H1 (cell line): ENCODE measurements around the gene ARHGAP4. TPM values are rescaled to one million over a fixed set of nuclear protein-coding genes. Genes with fewer than 3 reads are reported as not detected.

ENCODE experiments used
- CTCF ChIA-PET: fragments of 300-600 bp; sonication (Branson Sonifier 250); formaldehyde crosslinking; loops from one replicate; lab custom pipeline; 2021; ENCODE audit not compliant: partially characterized antibody; lab: Charles Lee
- POLR2A ChIA-PET: fragments of 300-600 bp; sonication (Branson Sonifier 250); formaldehyde crosslinking; loops from one replicate; lab custom pipeline; 2021; ENCODE audit warnings: inconsistent platforms; ENCODE audit not compliant: partially characterized antibody; lab: Charles Lee
- DNase-seq, 2 experiments: peaks; one replicate each; pipeline versions ENCODE4 v3.0.0 to v3.0.0-alpha.2; 2010 to 2022; ENCODE audit warnings: low spot score in 2 of 2, low read depth in 1 of 2, mixed read lengths in 1 of 2
- FAIRE-seq: peaks from 2 replicates; lab custom pipeline; 2011; peaks lifted over from hg19 to GRCh38; lab: Jason Lieb, UNC
- H2AFZ ChIP-seq: 2 replicates; pipeline ENCODE4 v1.8.1; 2012; ENCODE audit warnings: low read length, inconsistent platforms
- H2AK5ac ChIP-seq: 2 replicates; pipeline ENCODE4 v1.6.1; 2013; ENCODE audit warnings: low read depth, low read length
- H2BK120ac ChIP-seq: replicated peaks from 2 replicates; pipeline ENCODE3; 2013; ENCODE audit warnings: low read depth, low read length, inconsistent platforms
- H2BK12ac ChIP-seq: 2 replicates; pipeline ENCODE4 v1.6.1; 2013; ENCODE audit warnings: low read depth, low read length
- H2BK15ac ChIP-seq: 2 replicates; pipeline ENCODE4 v1.6.1; 2013; ENCODE audit warnings: low read length
- H2BK20ac ChIP-seq: 2 replicates; pipeline ENCODE4 v1.6.1; 2013; ENCODE audit warnings: low read length
- H2BK5ac ChIP-seq: 2 replicates; pipeline ENCODE4 v1.6.1; 2013; ENCODE audit warnings: low read depth, low read length
- H3K14ac ChIP-seq: 2 replicates; pipeline ENCODE4 v1.6.1; 2013; ENCODE audit warnings: inconsistent platforms; ENCODE audit not compliant: insufficient read length
- H3K18ac ChIP-seq: 2 replicates; pipeline ENCODE4 v1.6.1; 2013; ENCODE audit warnings: low read length; ENCODE audit errors: extremely low read depth
- H3K23ac ChIP-seq: 2 replicates; pipeline ENCODE4 v1.6.1; 2013; ENCODE audit warnings: inconsistent platforms; ENCODE audit not compliant: insufficient read length
- H3K23me2 ChIP-seq: 2 replicates; pipeline ENCODE4 v1.6.1; 2013; ENCODE audit warnings: low read depth, low read length
- H3K27ac ChIP-seq: 2 replicates; pipeline ENCODE4 v1.6.1; 2011; ENCODE audit warnings: low read depth, low read length, inconsistent platforms
- H3K27me3 ChIP-seq, 4 experiments: replicated peaks in 1 of 4; 1 replicate in 1 of 4; 2 replicates in 3 of 4; pipeline versions ENCODE4 v1.6.1 to v1.8.1; 2011 to 2013; ENCODE audit warnings: low read length in 3 of 4, mild to moderate bottlenecking in 3 of 4, inconsistent platforms in 2 of 4, mixed read lengths in 2 of 4, moderate library complexity in 1 of 4; ENCODE audit not compliant: control insufficient read depth in 3 of 4, insufficient read depth in 3 of 4; ENCODE audit errors: extremely low read depth in 1 of 4
- H3K36me3 ChIP-seq, 4 experiments: 2 replicates each; pipeline versions ENCODE4 v1.6.1 to v1.8.1; 2011 to 2013; ENCODE audit warnings: mild to moderate bottlenecking in 4 of 4, low read length in 3 of 4, moderate library complexity in 2 of 4, control low read depth in 1 of 4, inconsistent platforms in 1 of 4; ENCODE audit not compliant: insufficient read depth in 4 of 4, control insufficient read depth in 2 of 4
- H3K4ac ChIP-seq: replicated peaks from 2 replicates; pipeline ENCODE3; 2013; ENCODE audit warnings: low read length, low read depth, mixed read lengths, inconsistent platforms; ENCODE audit not compliant: insufficient read length
- H3K4me1 ChIP-seq, 4 experiments: replicated peaks in 1 of 4; 1 replicate in 1 of 4; 2 replicates in 3 of 4; pipeline versions ENCODE4 v1.6.1 to v1.8.1; 2011 to 2013; ENCODE audit warnings: low read length in 3 of 4, inconsistent platforms in 2 of 4, mixed read lengths in 1 of 4; ENCODE audit not compliant: insufficient read depth in 4 of 4, control insufficient read depth in 3 of 4
- H3K4me2 ChIP-seq, 2 experiments: 2 replicates each; pipeline versions ENCODE4 v1.6.1 to v1.8.1; 2011 to 2013; ENCODE audit warnings: low read depth in 2 of 2, low read length in 2 of 2, control low read depth in 1 of 2, inconsistent platforms in 1 of 2, mild to moderate bottlenecking in 1 of 2; ENCODE audit not compliant: insufficient read depth in 1 of 2
- H3K4me3 ChIP-seq, 4 experiments: fragments of 200-600, 300-600 bp in 1 of 4; sonication (generic), shearing (Covaris generic), sonication (Bioruptor Twin) in 1 of 4; 2 replicates each; pipeline versions ENCODE4 v1.5.1 to v1.8.1; 2011 to 2016; ENCODE audit warnings: low read length in 4 of 4, low read depth in 3 of 4, control low read depth in 2 of 4, inconsistent platforms in 2 of 4, mild to moderate bottlenecking in 2 of 4, mixed read lengths in 1 of 4, moderate library complexity in 1 of 4; ENCODE audit not compliant: insufficient read depth in 2 of 4; ENCODE audit errors: extremely low read depth in 1 of 4
- H3K56ac ChIP-seq: replicated peaks from 2 replicates; pipeline ENCODE3; 2013; ENCODE audit warnings: low read depth, mild to moderate bottlenecking, mixed read lengths, low read length, inconsistent platforms; ENCODE audit not compliant: insufficient read length
- H3K79me1 ChIP-seq: 2 replicates; pipeline ENCODE4 v1.6.1; 2013; ENCODE audit warnings: low read depth, low read length, control low read depth
- H3K79me2 ChIP-seq, 2 experiments: 2 replicates each; pipeline versions ENCODE4 v1.6.1 to v1.8.1; 2012 to 2013; ENCODE audit warnings: low read length in 2 of 2, mild to moderate bottlenecking in 2 of 2, inconsistent platforms in 1 of 2; ENCODE audit not compliant: insufficient read depth in 2 of 2, control insufficient read depth in 1 of 2
- H3K9ac ChIP-seq, 4 experiments: replicated peaks in 1 of 4; 1 replicate in 1 of 4; 2 replicates in 3 of 4; pipeline versions ENCODE4 v1.6.1 to v1.8.1; 2011 to 2013; ENCODE audit warnings: low read depth in 3 of 4, low read length in 3 of 4, control low read depth in 2 of 4, mild to moderate bottlenecking in 2 of 4, moderate library complexity in 2 of 4, inconsistent platforms in 1 of 4; ENCODE audit errors: extremely low read depth in 1 of 4
- H3K9me3 ChIP-seq, 2 experiments: 2 replicates each; pipeline versions ENCODE4 v1.6.1 to v1.8.1; 2012 to 2013; ENCODE audit warnings: mild to moderate bottlenecking in 2 of 2, moderate library complexity in 2 of 2, control low read depth in 1 of 2, inconsistent platforms in 1 of 2, low read depth in 1 of 2, low read length in 1 of 2, mixed read lengths in 1 of 2; ENCODE audit not compliant: insufficient read depth in 2 of 2
- H4K20me1 ChIP-seq, 2 experiments: replicated peaks in 1 of 2; 2 replicates each; pipeline versions ENCODE3 to v1.8.1; 2011 to 2013; ENCODE audit warnings: inconsistent platforms in 2 of 2, low read length in 2 of 2, mild to moderate bottlenecking in 1 of 2; ENCODE audit not compliant: insufficient read depth in 2 of 2, control insufficient read depth in 1 of 2
- H4K5ac ChIP-seq: 2 replicates; pipeline ENCODE4 v1.6.1; 2013; ENCODE audit warnings: low read length, low read depth, mixed read lengths, inconsistent platforms; ENCODE audit not compliant: insufficient read length
- H4K8ac ChIP-seq: 2 replicates; pipeline ENCODE4 v1.8.0; 2013; ENCODE audit warnings: mild to moderate bottlenecking, moderate library complexity, low read length, inconsistent platforms; ENCODE audit not compliant: insufficient read depth; ENCODE audit errors: extremely low read depth
- H4K91ac ChIP-seq: replicated peaks from 2 replicates; pipeline ENCODE3; 2013; ENCODE audit warnings: low read length, mixed read lengths, inconsistent platforms; ENCODE audit not compliant: insufficient read length
- BACH1 ChIP-seq: IDR thresholded peaks from 2 replicates; pipeline ENCODE4 v1.6.1; 2012; ENCODE audit warnings: low read length, improper control_type of control experiment
- E2F6 ChIP-seq: IDR thresholded peaks from 2 replicates; pipeline ENCODE4 v1.6.1; 2012; ENCODE audit warnings: inconsistent platforms
- JUND ChIP-seq: IDR thresholded peaks from 2 replicates; pipeline ENCODE4 v1.6.1; 2011; ENCODE audit warnings: mild to moderate bottlenecking, improper control_type of control experiment, low read length
- MAFK ChIP-seq: IDR thresholded peaks from 2 replicates; pipeline ENCODE4 v1.6.1; 2012; ENCODE audit warnings: low read depth, mild to moderate bottlenecking, improper control_type of control experiment, low read length
- RAD21 ChIP-seq, 2 experiments: IDR thresholded peaks in 1 of 2; conservative IDR thresholded peaks in 1 of 2; 2 replicates each; pipeline ENCODE4 v1.6.1; 2011; ENCODE audit warnings: low read depth in 2 of 2, low read length in 2 of 2, improper control_type of control experiment in 1 of 2, inconsistent platforms in 1 of 2, mild to moderate bottlenecking in 1 of 2, moderate library complexity in 1 of 2
- SP2 ChIP-seq: IDR thresholded peaks from 2 replicates; pipeline ENCODE4 v1.6.1; 2012; ENCODE audit warnings: mild to moderate bottlenecking, low read length, inconsistent platforms
- TAF1 ChIP-seq: IDR thresholded peaks from 2 replicates; pipeline ENCODE4 v1.6.1; 2011; ENCODE audit warnings: mild to moderate bottlenecking, low read depth, low read length
- WGBS, 2 experiments: shearing (Covaris generic) in 1 of 2; methylation state at CpG; one replicate each; pipeline versions ENCODE4 v1.1.6 to v1.1.7; 2013 to 2015; ENCODE audit warnings: low lambda C conversion rate in 2 of 2, mixed read lengths in 2 of 2, inconsistent platforms in 1 of 2, low coverage in 1 of 2, missing lambda C conversion rate in 1 of 2; ENCODE audit not compliant: insufficient replicate concordance in 2 of 2, insufficient coverage in 1 of 2, insufficient read length in 1 of 2; ENCODE audit errors: extremely low coverage in 1 of 2, missing lambda C conversion rate in 1 of 2; 5-methylcytosine and 5-hydroxymethylcytosine counted together
- polyA plus RNA-seq, 7 experiments: library from polyadenylated mRNA; depleted of rRNA in 3 of 7; stranded (reverse) in 5 of 7; unstranded in 2 of 7; fragments of >200 nt in 5 of 7; fragments of 200-250 nt in 2 of 7; gene quantifications; 1 replicate in 5 of 7; 2 replicates in 1 of 7; 4 replicates in 1 of 7; pipeline versions ENCODE4 v1.2.1 to v1.2.3, GENCODE V29; 2011 to 2013; ENCODE audit warnings: missing spikeins in 2 of 7, mixed read lengths in 2 of 7
- total RNA-seq: library from RNA; stranded (reverse); fragmentation: NEBNext Ultra II Directional; extraction: Animal tissue kit (Norgen Biotek cat#: 25700); gene quantifications from 2 replicates; pipeline ENCODE4 v1.2.1, GENCODE V29; 2021

The ARHGAP4 gene
- total and polyA plus RNA-seq, 2 of the 8 experiments (the other 6 are each of a cell fraction or from before 2014, with no cell fraction given): 23.9 to 26.0 TPM

- Histone ChIP-seq H2BK12ac (no peak overlapping the region), H3K36me3 (no peaks in the 10 kb centered on the region), H2AK5ac (no peak overlapping the region), H2AFZ (no peak overlapping the region), H3K4ac (no peak overlapping the region), H3K79me1 (no peaks in the 10 kb centered on the region), H3K23me2 (peaks cover 3% of the 10 kb centered on the region; the same call in 1 of the 2 replicates), H3K9me3 (no peaks in the 10 kb centered on the region), H2BK20ac (no peak overlapping the region), H4K8ac (no peak overlapping the region), H3K27ac (no peak overlapping the region), H3K23ac (no peak overlapping the region), H3K4me1 (peaks cover 7 to 55% (median 37%) of the 10 kb centered on the region in 4 experiments), H3K9ac (no peak overlapping the region), H3K79me2 (no peaks in the 10 kb centered on the region; a peak in 1 of 4 replicates), H4K5ac (no peak overlapping the region), H4K20me1 (peaks cover 0 to 5% of the 10 kb centered on the region in 2 experiments), H3K4me2 (peak overlapping the region in 1 of 2 experiments; percentile 49; a peak in 1 of 4 replicates), H3K27me3 (peaks cover 0 to 5% (median 0%) of the 10 kb centered on the region in 4 experiments; a peak in 1 of 7 replicates), H2BK120ac (no peak overlapping the region), H3K4me3 (no peak overlapping the region), H4K91ac (no peak overlapping the region), H3K56ac (no peak overlapping the region), H3K14ac (no peak overlapping the region), H2BK5ac (0 out of 2 replicates have a peak overlapping the region, but pooled peaks have one; percentile 24), H3K18ac (no peak overlapping the region; the same call in 1 of the 2 replicates), H2BK15ac (0 out of 2 replicates have a peak overlapping the region, but pooled peaks have one; percentile 1)
- ChIA-PET POLR2A (no interaction called here), CTCF (no interaction called here)
- no peak for DNase-seq
- no CpG with 5 or more reads among the region's 6 CpGs for WGBS, 2 experiments
- FAIRE-seq: no peak
- TF ChIP-seq JUND (no peak), E2F6 (no peak), BACH1 (no peak), MAFK (no peak), RAD21 (IDR thresholded peaks at IDR 0.05 in 1 of 2, conservative IDR thresholded peaks at IDR 0.05 in 1 of 2; ENCODE audit: low read depth in 2 of 2, low read length in 2 of 2) (no peak), TAF1 (no peak), SP2 (no peak)
Observed at GRCh38 chrX:153880440-153880815, 45.6 kb downstream of the ARHGAP4 start.
